Effector memory CD4-positive, alpha-beta T cell (primary cell): ENCODE measurements around the gene CA5A.

Source experiments
- DNase-seq, 3 donors: peaks; one replicate each; pipeline ENCODE4 v3.0.0-alpha.2; 2020
- H3K27ac ChIP-seq: 2 replicates; pipeline ENCODE4 v1.7.0; 2013; ENCODE audit warnings: mild to moderate bottlenecking, low read length, moderate library complexity; ENCODE audit not compliant: insufficient read depth, poor library complexity, severe bottlenecking
- H3K27me3 ChIP-seq: replicated peaks from 2 replicates; pipeline ENCODE4 v1.7.0; 2013; ENCODE audit warnings: mild to moderate bottlenecking, low read length; ENCODE audit not compliant: insufficient read depth, control insufficient read depth, poor library complexity, severe bottlenecking
- H3K36me3 ChIP-seq: 2 replicates; pipeline ENCODE4 v1.7.0; 2013; ENCODE audit warnings: mild to moderate bottlenecking, low read length, moderate library complexity; ENCODE audit not compliant: control insufficient read depth, insufficient read depth
- H3K4me1 ChIP-seq: 2 replicates; pipeline ENCODE4 v1.7.0; 2013; ENCODE audit warnings: low read length, mild to moderate bottlenecking; ENCODE audit not compliant: control insufficient read depth, insufficient read depth, poor library complexity, severe bottlenecking
- H3K4me3 ChIP-seq: 2 replicates; pipeline ENCODE4 v1.7.0; 2013; ENCODE audit warnings: low read length, low read depth, mild to moderate bottlenecking; ENCODE audit not compliant: insufficient read depth, poor library complexity, severe bottlenecking
- H3K9me3 ChIP-seq: 2 replicates; pipeline ENCODE4 v1.7.0; 2013; ENCODE audit warnings: mild to moderate bottlenecking, low read length, moderate library complexity; ENCODE audit not compliant: control insufficient read depth

Gene CA5A

DNA sequence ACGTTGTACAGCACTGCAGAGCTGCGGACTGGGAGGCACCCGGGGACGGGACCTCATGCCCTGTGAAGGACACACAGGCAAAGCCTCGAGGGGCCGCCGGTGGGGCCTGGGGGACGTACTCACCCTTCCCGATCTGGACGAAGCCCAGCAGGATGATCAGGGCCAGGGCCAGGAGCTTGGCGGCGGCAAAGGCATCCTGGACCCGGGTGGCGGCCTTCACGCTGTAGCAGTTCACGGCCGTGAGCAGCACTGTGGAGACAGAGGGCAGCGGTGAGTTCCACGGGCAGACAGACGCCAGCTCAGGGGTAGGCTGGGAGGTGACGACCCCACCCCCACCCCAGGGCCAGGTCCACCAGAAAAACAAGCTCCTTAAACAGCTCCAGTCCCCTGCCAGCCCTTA is 84.7 kb downstream of the CA5A start:
- Histone ChIP-seq H3K4me3 (no peak overlapping the region), H3K27me3 (no peaks in the 10 kb centered on the region), H3K4me1 (peaks cover 33% of the 10 kb centered on the region), H3K27ac (no peak overlapping the region), H3K9me3 (no peaks in the 10 kb centered on the region), H3K36me3 (peaks cover 17% of the 10 kb centered on the region)
- DNase-seq, result no peak

DNA sequence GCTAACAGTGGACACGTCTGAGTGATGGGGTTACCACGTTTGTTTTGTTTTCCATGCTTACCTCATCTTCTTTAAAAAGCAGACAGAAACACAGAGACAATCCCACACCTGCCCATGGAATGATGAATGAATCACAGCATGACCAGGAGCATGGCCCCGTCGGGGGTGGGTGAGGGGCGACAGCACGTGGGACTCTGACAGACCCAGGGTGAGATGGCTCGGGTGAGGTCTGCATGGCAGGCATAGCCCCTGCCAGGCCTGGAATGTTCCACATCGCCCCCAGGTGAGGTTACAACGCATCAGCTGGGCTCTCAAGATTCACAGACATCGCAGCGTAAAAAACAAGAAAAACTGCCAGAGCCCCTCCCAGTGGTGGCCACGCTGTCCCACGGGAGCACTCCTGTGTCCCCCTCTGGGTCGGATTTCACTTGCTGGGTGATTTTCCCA is 85.2 kb downstream of the CA5A start:
- Histone ChIP-seq H3K27me3 (no peaks in the 10 kb centered on the region), H3K36me3 (peaks cover 17% of the 10 kb centered on the region), H3K4me3 (no peak overlapping the region), H3K4me1 (peaks cover 33% of the 10 kb centered on the region), H3K9me3 (no peaks in the 10 kb centered on the region), H3K27ac (no peak overlapping the region)
- DNase-seq, result no peak

- no peak overlapping the region for H3K27ac ChIP-seq
- peak; percentile 58 to 66 (median 62) for DNase-seq
- H3K36me3 ChIP-seq, result peaks cover 17% of the 10 kb centered on the region
- H3K4me3 ChIP-seq, result no peak overlapping the region
- peaks cover 25% of the 10 kb centered on the region for H3K4me1 ChIP-seq
- H3K27me3 ChIP-seq, result no peaks in the 10 kb centered on the region
- H3K9me3 ChIP-seq, result no peaks in the 10 kb centered on the region
These were observed 86.0 kb downstream of the CA5A start for GRCh38 chr16:87850009-87851006.

- Histone ChIP-seq H3K27ac (no peak overlapping the region), H3K4me3 (no peak overlapping the region), H3K36me3 (peaks cover 17% of the 10 kb centered on the region), H3K27me3 (no peaks in the 10 kb centered on the region), H3K9me3 (no peaks in the 10 kb centered on the region), H3K4me1 (peaks cover 18% of the 10 kb centered on the region)
- DNase-seq, result no peak
These were observed 86.8 kb downstream of the CA5A start for GRCh38 chr16:87849419-87850008.

GRCh38 chr16:87848676-87849345 is 87.5 kb downstream of the CA5A start:
- peaks cover 17% of the 10 kb centered on the region for H3K36me3 ChIP-seq
- H3K9me3 ChIP-seq, result no peaks in the 10 kb centered on the region
- H3K27ac ChIP-seq, result no peak overlapping the region
- no peaks in the 10 kb centered on the region for H3K27me3 ChIP-seq
- peaks cover 14% of the 10 kb centered on the region for H3K4me1 ChIP-seq
- H3K4me3 ChIP-seq, result no peak overlapping the region
- no peak for DNase-seq

DNA sequence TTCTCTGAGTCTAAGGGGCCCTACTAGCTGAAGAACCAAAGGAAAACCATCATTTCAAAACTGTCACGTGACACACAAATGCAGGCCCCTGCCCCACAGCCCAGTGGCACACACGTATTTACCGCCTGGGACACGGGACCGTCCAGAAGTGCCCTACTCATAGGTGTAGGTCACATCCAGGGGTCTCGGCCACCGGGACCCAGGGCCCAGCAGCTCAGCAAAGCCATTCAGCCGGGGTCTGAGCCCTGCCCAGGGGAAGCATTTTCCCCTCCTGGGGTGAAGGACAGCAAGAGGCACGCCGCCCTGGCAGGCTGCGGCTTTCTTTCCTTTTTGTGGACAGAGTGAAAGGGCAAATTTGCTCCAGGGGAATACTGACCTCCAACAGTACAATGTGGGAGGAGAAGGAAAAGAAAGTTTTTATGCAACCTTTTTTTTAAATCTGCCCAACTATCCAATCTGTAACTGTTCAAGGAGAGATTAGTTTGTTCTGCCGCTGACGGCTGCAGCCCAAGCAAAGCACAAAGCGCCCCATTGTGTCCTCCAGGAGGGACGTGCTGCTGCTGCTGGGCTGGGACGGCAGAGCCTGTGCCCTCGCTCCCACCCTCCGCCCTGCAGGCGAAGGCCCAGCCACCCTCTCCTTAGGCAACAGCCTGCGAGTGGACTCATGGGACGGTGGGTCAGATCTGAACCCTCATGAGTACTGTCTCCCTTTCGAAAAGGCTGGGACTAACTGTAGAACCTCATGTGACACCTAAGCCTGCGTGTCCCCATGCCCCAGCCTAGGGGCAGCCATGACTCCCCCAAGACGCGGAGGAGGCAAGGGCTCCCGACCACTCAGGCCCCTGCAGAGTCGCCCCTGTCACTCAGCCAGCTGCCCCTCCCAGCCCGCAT is 88.3 kb downstream of the CA5A start:
- H3K4me1 ChIP-seq, result peaks cover 8% of the 10 kb centered on the region
- H3K9me3 ChIP-seq, result no peaks in the 10 kb centered on the region
- H3K27ac ChIP-seq, result no peak overlapping the region
- H3K36me3 ChIP-seq, result peaks cover 17% of the 10 kb centered on the region
- no peak for DNase-seq
- H3K4me3 ChIP-seq, result no peak overlapping the region
- H3K27me3 ChIP-seq, result no peaks in the 10 kb centered on the region

- H3K9me3 ChIP-seq, result no peaks in the 10 kb centered on the region
- peaks cover 17% of the 10 kb centered on the region for H3K36me3 ChIP-seq
- H3K4me3 ChIP-seq, result no peak overlapping the region
- DNase-seq, result no peak
- H3K4me1 ChIP-seq, result peaks cover 7% of the 10 kb centered on the region
- H3K27me3 ChIP-seq, result no peaks in the 10 kb centered on the region
- H3K27ac ChIP-seq, result no peak overlapping the region
These were observed 88.9 kb downstream of the CA5A start for GRCh38 chr16:87847467-87847784.

DNA sequence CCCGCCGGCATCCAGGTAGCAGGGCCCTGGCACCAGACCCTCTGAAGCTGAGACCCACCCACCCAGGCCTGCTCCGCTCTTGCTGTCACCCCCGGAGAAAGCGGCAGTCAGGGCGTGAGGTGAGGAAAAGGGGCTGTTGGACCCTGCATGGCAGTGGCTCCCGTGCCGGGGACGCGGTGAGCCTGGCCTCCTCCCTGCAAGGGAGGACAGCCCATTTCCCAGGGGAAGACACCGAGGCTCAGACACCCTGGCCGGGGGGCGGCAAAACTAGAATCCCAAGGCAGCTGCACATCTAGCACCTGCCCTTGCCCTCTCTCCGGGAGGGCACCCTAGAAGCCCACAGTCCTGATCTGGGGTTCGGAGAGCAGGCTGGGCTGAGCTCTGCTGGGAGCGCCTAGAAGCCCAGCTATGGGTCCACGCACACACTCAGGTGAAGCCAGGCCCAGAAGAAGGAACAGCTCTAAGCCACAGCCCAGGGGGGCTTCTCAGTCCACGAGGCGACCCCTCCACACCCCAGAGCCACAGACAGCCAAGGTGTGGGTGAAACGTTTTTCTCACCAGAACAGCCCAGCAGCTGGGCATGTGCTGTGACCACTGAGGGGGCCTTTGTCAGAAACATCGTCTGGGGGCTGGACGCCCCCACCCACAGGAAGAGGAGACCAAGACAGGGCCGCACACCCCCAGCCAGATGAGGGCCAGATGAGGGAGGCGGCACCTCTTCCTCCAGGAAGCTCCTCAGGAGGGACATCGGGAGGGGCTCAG is 89.4 kb downstream of the CA5A start:
- Histone ChIP-seq H3K4me1 (peaks cover 7% of the 10 kb centered on the region), H3K27ac (no peak overlapping the region), H3K9me3 (no peaks in the 10 kb centered on the region), H3K4me3 (no peak overlapping the region), H3K36me3 (peaks cover 16% of the 10 kb centered on the region), H3K27me3 (no peaks in the 10 kb centered on the region)
- no peak for DNase-seq
